HepG2 (cell line): ENCODE measurements around the gene LSMEM2. TPM values are rescaled to one million over a fixed set of nuclear protein-coding genes. Genes with fewer than 3 reads are reported as not detected.

Experiments used
- ATF2 ChIP-seq: sonication (generic); formaldehyde crosslinking; IDR thresholded peaks from 2 replicates; pipeline ENCODE4 v1.4.0; 2020; ENCODE audit warnings: missing genetic modification reagents
- CEBPB ChIP-seq: IDR thresholded peaks from 2 replicates; pipeline ENCODE4 v1.6.1; 2011; ENCODE audit warnings: low read depth, low read length, improper control_type of control experiment, borderline replicate concordance
- E2F5 ChIP-seq: sonication (generic); formaldehyde crosslinking; conservative IDR thresholded peaks from 2 replicates; pipeline ENCODE4 v1.4.0; 2020; ENCODE audit warnings: missing genetic modification reagents
- HMG20A ChIP-seq: IDR thresholded peaks from 2 replicates; pipeline ENCODE4 v1.6.1; 2016; ENCODE audit warnings: borderline replicate concordance
- MIER3 ChIP-seq: IDR thresholded peaks from 2 replicates; pipeline ENCODE4 v1.6.1; 2016; ENCODE audit warnings: missing compliant biosample characterization, borderline replicate concordance
- MYNN ChIP-seq: sonication (generic); formaldehyde crosslinking; IDR thresholded peaks from 2 replicates; pipeline ENCODE4 v1.4.0; 2020; ENCODE audit warnings: mild to moderate bottlenecking, low read depth, missing genetic modification reagents
- NAIF1 ChIP-seq: sonication (generic); formaldehyde crosslinking; IDR thresholded peaks from 2 replicates; pipeline ENCODE4 v1.5.0; 2020; ENCODE audit warnings: mild to moderate bottlenecking, missing genetic modification reagents, borderline replicate concordance
- NCOR1 ChIP-seq: fragments of 200-600 bp; sonication (generic); IDR thresholded peaks from 2 replicates; pipeline ENCODE4 v1.7.0; 2017; ENCODE audit warnings: antibody characterized with exemption, low read length, borderline replicate concordance
- PRMT3 ChIP-seq: sonication (generic); formaldehyde crosslinking; IDR thresholded peaks from 2 replicates; pipeline ENCODE4 v1.8.1; 2022; ENCODE audit warnings: low read depth, mild to moderate bottlenecking, moderate library complexity, missing genetic modification reagents, borderline replicate concordance
- RAD51 ChIP-seq: fragments of 450-650 bp; IDR thresholded peaks from 2 replicates; pipeline ENCODE4 v1.6.1; 2016; ENCODE audit warnings: borderline replicate concordance
- RELA ChIP-seq: sonication (generic); formaldehyde crosslinking; IDR thresholded peaks from 2 replicates; pipeline ENCODE4 v1.4.0; 2020; ENCODE audit warnings: missing genetic modification reagents
- SNAI1 ChIP-seq: sonication (generic); formaldehyde crosslinking; IDR thresholded peaks from 2 replicates; pipeline ENCODE4 v1.5.0; 2020; ENCODE audit warnings: mild to moderate bottlenecking, missing genetic modification reagents, borderline replicate concordance
- SRSF1 ChIP-seq: fragments of 200-400 bp; formaldehyde crosslinking; optimal IDR thresholded peaks from 2 replicates; pipeline ENCODE3; 2017; ENCODE audit warnings: mild to moderate bottlenecking, low read depth, low read length, moderate library complexity
- ZNF225 ChIP-seq: sonication (generic); formaldehyde crosslinking; IDR thresholded peaks from 2 replicates; pipeline ENCODE4 v1.4.0; 2020; ENCODE audit warnings: mild to moderate bottlenecking, missing genetic modification reagents
- ZNF362 ChIP-seq: sonication (generic); formaldehyde crosslinking; IDR thresholded peaks from 2 replicates; pipeline ENCODE4 v1.4.0; 2020; ENCODE audit warnings: missing genetic modification reagents, mild to moderate bottlenecking, borderline replicate concordance
- ZNF570 ChIP-seq: sonication (generic); formaldehyde crosslinking; IDR thresholded peaks from 2 replicates; pipeline ENCODE4 v1.4.0; 2020; ENCODE audit warnings: mild to moderate bottlenecking, missing genetic modification reagents, borderline replicate concordance
- ZNF598 ChIP-seq: sonication (generic); formaldehyde crosslinking; IDR thresholded peaks from 2 replicates; pipeline ENCODE4 v1.5.1; 2020; ENCODE audit warnings: mild to moderate bottlenecking, missing genetic modification reagents, borderline replicate concordance
- ZNF7 ChIP-seq: IDR thresholded peaks from 2 replicates; pipeline ENCODE4 v1.6.1; 2016; ENCODE audit warnings: missing biosample characterization, missing genetic modification reagents
- ZNF720 ChIP-seq: sonication (generic); formaldehyde crosslinking; IDR thresholded peaks from 2 replicates; pipeline ENCODE4 v1.4.0; 2020; ENCODE audit warnings: missing genetic modification reagents
- polyA plus RNA-seq, 8 experiments: library from polyadenylated mRNA; depleted of rRNA in 3 of 8; stranded (reverse) in 7 of 8; unstranded in 1 of 8; fragments of >200 nt; fragmentation: Illumina TruSeq in 4 of 8; extraction: Trizol in 4 of 8; gene quantifications; 2 replicates each; pipeline versions ENCODE4 v1.2.1 to v1.2.3, GENCODE V29; 2011 to 2016; ENCODE audit warnings: low read depth in 4 of 8, missing spikeins in 1 of 8, mixed read lengths in 1 of 8; ENCODE audit not compliant: insufficient read depth in 1 of 8
- total RNA-seq, 5 experiments: library from RNA; depleted of rRNA; stranded (reverse); fragments of >200 nt; fragmentation: Illumina TruSeq; extraction: Trizol; gene quantifications; 2 replicates each; pipeline ENCODE4 v1.2.3, GENCODE V29; 2016; ENCODE audit warnings: low read depth in 1 of 5
- TF ChIP-seq, protein P1 (sequence below): sonication (generic); formaldehyde crosslinking; IDR thresholded peaks from 2 replicates; pipeline ENCODE4 v1.4.0; 2020; ENCODE audit warnings: missing genetic modification reagents

The LSMEM2 gene
- total and polyA plus RNA-seq, 2 of the 13 experiments (the other 11 are each of a cell fraction or from before 2014, with no cell fraction given), result 0.07 to 0.41 TPM

DNA sequence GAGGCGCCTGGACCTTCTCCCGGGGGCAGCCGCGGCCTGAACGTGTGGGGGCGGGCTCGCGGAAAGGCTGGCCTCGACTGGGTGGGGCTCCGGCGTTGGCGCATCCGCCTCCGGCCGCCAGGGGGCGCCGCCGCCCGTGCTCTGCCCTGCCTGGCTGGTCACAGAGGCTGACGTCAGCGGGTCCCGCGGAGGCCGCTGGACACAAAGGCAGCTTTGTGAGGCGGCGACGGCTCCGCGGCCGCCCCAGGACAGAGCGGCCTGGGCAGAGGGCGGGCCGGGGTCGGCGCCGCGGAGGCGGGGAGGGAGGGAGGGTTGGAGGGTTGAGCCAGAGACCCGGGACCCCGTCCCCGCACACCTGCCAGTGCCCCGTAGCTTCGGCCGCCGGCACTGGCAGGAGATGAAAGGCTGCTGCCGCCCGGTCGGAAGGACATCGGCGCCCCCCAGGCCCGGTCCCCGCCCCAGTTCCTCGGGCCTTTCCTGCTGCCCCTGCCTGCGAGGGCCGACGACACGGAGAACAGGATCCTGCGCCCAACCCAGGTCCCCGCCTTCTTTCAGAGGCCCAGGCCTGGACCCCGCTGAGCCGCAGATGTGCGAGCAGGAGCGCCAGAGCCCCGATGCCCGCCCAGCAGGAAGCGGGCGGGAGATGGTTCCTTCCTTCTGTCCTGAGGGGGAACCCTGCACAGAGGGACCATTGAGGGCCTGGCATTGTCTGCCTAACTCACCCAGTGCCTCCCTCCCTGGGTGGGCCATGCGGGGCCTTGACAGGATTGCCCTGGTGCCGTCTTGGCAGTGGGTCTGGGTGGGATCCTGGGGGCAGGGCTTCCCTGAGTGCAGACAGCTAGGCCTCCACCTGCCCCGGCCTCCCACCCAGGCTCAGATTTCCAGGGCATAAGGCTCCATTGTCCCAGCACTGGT, 18.6 kb upstream of the LSMEM2 start (continued):
- TF ChIP-seq ATF2 (CRISPR knock-in tag) (peak; percentile 100), ZNF598 (CRISPR knock-in tag) (no peak), ZNF570 (CRISPR knock-in tag) (no peak), NCOR1 (peak; percentile 50; the same call in 1 of the 2 replicates), RAD51 (no peak), ZNF225 (no peak; the same call in 1 of the 2 replicates), SRSF1 (no peak), MYNN (CRISPR knock-in tag) (no peak), RELA (CRISPR knock-in tag) (peak; percentile 89; the same call in 1 of the 2 replicates), ZNF720 (CRISPR knock-in tag) (no peak), CEBPB (no peak), E2F5 (CRISPR knock-in tag) (no peak), ZNF362 (CRISPR knock-in tag) (no peak; the same call in 1 of the 2 replicates), SNAI1 (CRISPR knock-in tag) (peak; percentile 94), PRMT3 (no peak; the same call in 1 of the 2 replicates), ZNF7 (no peak), MIER3 (peak; percentile 53; the same call in 1 of the 2 replicates), NAIF1 (no peak), HMG20A (CRISPR knock-in tag) (0 out of 2 replicates have a peak, but pooled peaks have one; percentile 25)
- TF ChIP-seq, protein P1, sequence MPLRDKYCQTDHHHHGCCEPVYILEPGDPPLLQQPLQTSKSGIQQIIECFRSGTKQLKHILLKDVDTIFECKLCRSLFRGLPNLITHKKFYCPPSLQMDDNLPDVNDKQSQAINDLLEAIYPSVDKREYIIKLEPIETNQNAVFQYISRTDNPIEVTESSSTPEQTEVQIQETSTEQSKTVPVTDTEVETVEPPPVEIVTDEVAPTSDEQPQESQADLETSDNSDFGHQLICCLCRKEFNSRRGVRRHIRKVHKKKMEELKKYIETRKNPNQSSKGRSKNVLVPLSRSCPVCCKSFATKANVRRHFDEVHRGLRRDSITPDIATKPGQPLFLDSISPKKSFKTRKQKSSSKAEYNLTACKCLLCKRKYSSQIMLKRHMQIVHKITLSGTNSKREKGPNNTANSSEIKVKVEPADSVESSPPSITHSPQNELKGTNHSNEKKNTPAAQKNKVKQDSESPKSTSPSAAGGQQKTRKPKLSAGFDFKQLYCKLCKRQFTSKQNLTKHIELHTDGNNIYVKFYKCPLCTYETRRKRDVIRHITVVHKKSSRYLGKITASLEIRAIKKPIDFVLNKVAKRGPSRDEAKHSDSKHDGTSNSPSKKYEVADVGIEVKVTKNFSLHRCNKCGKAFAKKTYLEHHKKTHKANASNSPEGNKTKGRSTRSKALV (CRISPR knock-in tag), result peak; percentile 59; the same call in 1 of the 2 replicates
